Activated CD4-positive, CD25-positive, alpha-beta regulatory T cell treated with anti-CD3 and anti-CD28 coated beads, Interleukin-2, amount 50 U/mL, for 24 hours (primary cell): ENCODE data around the gene CACNA1G.

Experiments
- ATAC-seq, 2 donors: fragments of 150-1000 bp; cut with Tn5 transposase; one replicate each; pipeline ENCODE4 v1.10.0; 2021; ENCODE audit warnings: mild to moderate bottlenecking in 1 of 2, moderate library complexity in 1 of 2

The CACNA1G gene

GRCh38 chr17:50534222-50534978 is 26.1 kb upstream of the CACNA1G start:
- ATAC-seq = peak; percentile 45 to 56

- ATAC-seq = no peak
Observed at GRCh38 chr17:50534979-50535326, 25.6 kb upstream of the CACNA1G start.

- ATAC-seq = no peak
Observed at GRCh38 chr17:50535407-50535806, 25.1 kb upstream of the CACNA1G start.

GRCh38 chr17:50536683-50537646 is 23.6 kb upstream of the CACNA1G start:
- no peak for ATAC-seq

- no peak for ATAC-seq
Observed at GRCh38 chr17:50537721-50538548, 22.6 kb upstream of the CACNA1G start.

GRCh38 chr17:50538549-50539410 is 21.7 kb upstream of the CACNA1G start:
- ATAC-seq = no peak

- no peak for ATAC-seq
Observed at GRCh38 chr17:50539762-50540559, 20.6 kb upstream of the CACNA1G start.

GRCh38 chr17:50540560-50541401 is 19.7 kb upstream of the CACNA1G start:
- no peak for ATAC-seq

- no peak for ATAC-seq
Observed at GRCh38 chr17:50541402-50541715, 19.2 kb upstream of the CACNA1G start.

- peak; percentile 76 to 80 for ATAC-seq
Observed at GRCh38 chr17:50541716-50542688, 18.5 kb upstream of the CACNA1G start.

GRCh38 chr17:50542795-50543774 is 17.4 kb upstream of the CACNA1G start:
- ATAC-seq = no peak

GRCh38 chr17:50544516-50544915 is 16.0 kb upstream of the CACNA1G start:
- no peak for ATAC-seq

GRCh38 chr17:50545311-50545710 is 15.2 kb upstream of the CACNA1G start:
- ATAC-seq = no peak

GRCh38 chr17:50546701-50547034 is 13.8 kb upstream of the CACNA1G start:
- ATAC-seq = no peak

- ATAC-seq = peak; percentile 89 to 92
Observed at GRCh38 chr17:50547035-50547735, 13.3 kb upstream of the CACNA1G start, which contains the start of gene SPATA20. Gene SPATA20, plus strand, starts transcription at chr17:50547174. Its CDS starts 35 bp downstream, at chr17:50547209.

GRCh38 chr17:50547736-50548083 is 12.8 kb upstream of the CACNA1G start:
- ATAC-seq = no peak

GRCh38 chr17:50548831-50549230 is 11.7 kb upstream of the CACNA1G start:
- ATAC-seq = no peak
